Neural crest cell (in vitro differentiated cells): ENCODE results near the gene TMEM252. TPM values are rescaled to one million over a fixed set of nuclear protein-coding genes. Genes with fewer than 3 reads are reported as not detected.

ENCODE experiments used
- DNase-seq: peaks from one replicate; pipeline ENCODE4 v3.0.0; 2021; ENCODE audit warnings: low read depth, mixed read lengths, low spot score
- H3K27ac Mint-ChIP-seq: one replicate; pipeline ENCODE4 v1.8.0; 2021; ENCODE audit warnings: mild to moderate bottlenecking, mixed read lengths; ENCODE audit not compliant: unreplicated experiment
- H3K27me3 Mint-ChIP-seq: 2 replicates; pipeline ENCODE4 v1.8.0; 2021; ENCODE audit warnings: low read depth, mild to moderate bottlenecking, mixed read lengths
- H3K36me3 Mint-ChIP-seq: 2 replicates; pipeline ENCODE4 v1.8.0; 2021; ENCODE audit warnings: low read depth, mild to moderate bottlenecking, mixed read lengths
- H3K4me1 Mint-ChIP-seq: 2 replicates; pipeline ENCODE4 v1.8.0; 2021; ENCODE audit warnings: mixed read lengths
- H3K4me3 Mint-ChIP-seq: one replicate; pipeline ENCODE4 v1.8.0; 2021; ENCODE audit warnings: mild to moderate bottlenecking, mixed read lengths
- H3K9me3 Mint-ChIP-seq: 2 replicates; pipeline ENCODE4 v1.8.0; 2021; ENCODE audit warnings: mixed read lengths
- total RNA-seq: library from RNA; stranded (reverse); gene quantifications from 2 replicates; pipeline ENCODE4 v1.2.1, GENCODE V29; 2021
- TF ChIP-seq, protein P1 (sequence below): fragments of 200-600 bp; sonication (generic); conservative IDR thresholded peaks from 2 replicates; pipeline ENCODE4 v1.5.0; 2021; ENCODE audit warnings: antibody characterized with exemption, mild to moderate bottlenecking

TMEM252 gene
- total RNA-seq, 1 donor from 2014 or later = not detected

DNA sequence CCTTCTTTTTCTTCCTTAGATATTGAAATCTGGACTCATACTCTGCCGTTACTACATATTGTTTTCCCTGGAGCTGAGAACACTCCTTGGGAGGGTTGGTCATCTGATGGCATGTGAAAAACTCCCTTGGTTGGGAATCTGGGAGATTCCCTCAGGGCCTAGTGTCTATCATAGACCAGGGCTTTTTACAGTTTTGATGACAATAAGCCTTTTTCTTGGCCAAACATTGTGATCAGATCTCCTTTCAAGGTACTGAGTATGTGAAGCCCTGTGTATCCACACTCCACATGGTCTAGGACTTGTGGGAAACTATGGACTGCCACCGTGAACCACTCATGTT is 32.9 kb downstream of the TMEM252 start:
- TF ChIP-seq, protein P1, sequence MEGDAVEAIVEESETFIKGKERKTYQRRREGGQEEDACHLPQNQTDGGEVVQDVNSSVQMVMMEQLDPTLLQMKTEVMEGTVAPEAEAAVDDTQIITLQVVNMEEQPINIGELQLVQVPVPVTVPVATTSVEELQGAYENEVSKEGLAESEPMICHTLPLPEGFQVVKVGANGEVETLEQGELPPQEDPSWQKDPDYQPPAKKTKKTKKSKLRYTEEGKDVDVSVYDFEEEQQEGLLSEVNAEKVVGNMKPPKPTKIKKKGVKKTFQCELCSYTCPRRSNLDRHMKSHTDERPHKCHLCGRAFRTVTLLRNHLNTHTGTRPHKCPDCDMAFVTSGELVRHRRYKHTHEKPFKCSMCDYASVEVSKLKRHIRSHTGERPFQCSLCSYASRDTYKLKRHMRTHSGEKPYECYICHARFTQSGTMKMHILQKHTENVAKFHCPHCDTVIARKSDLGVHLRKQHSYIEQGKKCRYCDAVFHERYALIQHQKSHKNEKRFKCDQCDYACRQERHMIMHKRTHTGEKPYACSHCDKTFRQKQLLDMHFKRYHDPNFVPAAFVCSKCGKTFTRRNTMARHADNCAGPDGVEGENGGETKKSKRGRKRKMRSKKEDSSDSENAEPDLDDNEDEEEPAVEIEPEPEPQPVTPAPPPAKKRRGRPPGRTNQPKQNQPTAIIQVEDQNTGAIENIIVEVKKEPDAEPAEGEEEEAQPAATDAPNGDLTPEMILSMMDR = peak; percentile 25
- Mint-ChIP-seq H3K27ac (no peak overlapping the region), H3K36me3 (no peaks in the 10 kb centered on the region), H3K9me3 (peaks cover 3% of the 10 kb centered on the region), H3K4me3 (no peak overlapping the region), H3K4me1 (peaks cover 14% of the 10 kb centered on the region), H3K27me3 (peaks cover 27% of the 10 kb centered on the region)
- DNase-seq = no peak

DNA sequence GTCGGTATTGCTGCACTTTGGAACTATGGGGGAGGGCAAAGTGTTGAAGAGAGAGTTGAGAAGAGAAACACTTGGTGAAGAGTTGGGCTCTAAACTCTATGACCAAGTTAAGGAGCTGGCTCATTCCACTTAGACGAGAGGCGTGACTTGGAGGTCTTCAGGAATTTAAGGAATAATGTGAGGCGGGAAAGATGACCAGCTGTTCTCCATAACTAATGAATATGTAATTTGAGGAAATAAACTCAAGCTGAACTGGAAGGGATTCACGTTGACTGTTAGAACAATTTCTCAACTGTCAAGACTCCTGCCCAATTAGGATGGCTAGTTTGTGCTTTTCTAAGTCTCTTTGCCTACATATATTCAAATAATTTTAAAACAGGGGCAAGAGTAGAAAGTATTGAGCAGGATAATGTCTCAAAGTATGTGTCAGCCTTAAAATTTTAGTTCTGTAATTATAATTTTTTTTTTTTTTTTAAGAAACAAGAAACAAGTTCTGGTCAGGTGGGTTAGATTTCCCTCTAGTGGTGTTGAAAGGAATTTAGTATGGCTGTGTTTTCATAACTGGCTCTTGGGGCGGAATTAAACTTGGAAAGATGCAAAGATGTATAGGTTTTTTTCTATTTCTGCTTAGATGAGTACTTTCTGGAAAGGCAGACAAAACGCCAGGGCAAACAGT is 33.4 kb downstream of the TMEM252 start:
- no peak overlapping the region for H3K27ac Mint-ChIP-seq
- peaks cover 3% of the 10 kb centered on the region for H3K9me3 Mint-ChIP-seq
- peaks cover 32% of the 10 kb centered on the region for H3K27me3 Mint-ChIP-seq
- H3K36me3 Mint-ChIP-seq = no peaks in the 10 kb centered on the region
- TF ChIP-seq, protein P1 = peak; percentile 78
- peaks cover 14% of the 10 kb centered on the region for H3K4me1 Mint-ChIP-seq
- H3K4me3 Mint-ChIP-seq = no peak overlapping the region
- DNase-seq = no peak

DNA sequence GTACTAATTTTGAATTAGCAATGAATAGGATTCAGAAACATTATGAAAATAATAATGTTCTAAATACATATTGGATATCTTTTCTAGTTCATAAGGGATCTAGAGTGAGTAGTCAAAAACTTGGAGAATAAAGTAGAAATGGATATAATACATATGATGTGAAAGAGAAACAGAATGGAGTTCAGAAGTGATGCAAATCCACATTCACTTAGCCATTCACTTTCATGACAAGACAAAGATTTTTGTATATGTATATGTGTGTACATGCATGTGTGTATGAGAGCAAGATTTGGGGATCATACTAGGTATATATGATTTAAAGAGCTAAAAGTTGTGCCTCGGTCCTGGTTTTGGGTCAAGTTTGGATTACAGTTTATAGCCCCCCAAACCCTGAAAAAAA is 34.1 kb downstream of the TMEM252 start:
- Mint-ChIP-seq H3K36me3 (no peaks in the 10 kb centered on the region), H3K27ac (no peak overlapping the region), H3K27me3 (peaks cover 35% of the 10 kb centered on the region), H3K4me1 (peaks cover 14% of the 10 kb centered on the region), H3K9me3 (peaks cover 3% of the 10 kb centered on the region), H3K4me3 (no peak overlapping the region)
- no peak for DNase-seq
- TF ChIP-seq, protein P1 = no peak

DNA sequence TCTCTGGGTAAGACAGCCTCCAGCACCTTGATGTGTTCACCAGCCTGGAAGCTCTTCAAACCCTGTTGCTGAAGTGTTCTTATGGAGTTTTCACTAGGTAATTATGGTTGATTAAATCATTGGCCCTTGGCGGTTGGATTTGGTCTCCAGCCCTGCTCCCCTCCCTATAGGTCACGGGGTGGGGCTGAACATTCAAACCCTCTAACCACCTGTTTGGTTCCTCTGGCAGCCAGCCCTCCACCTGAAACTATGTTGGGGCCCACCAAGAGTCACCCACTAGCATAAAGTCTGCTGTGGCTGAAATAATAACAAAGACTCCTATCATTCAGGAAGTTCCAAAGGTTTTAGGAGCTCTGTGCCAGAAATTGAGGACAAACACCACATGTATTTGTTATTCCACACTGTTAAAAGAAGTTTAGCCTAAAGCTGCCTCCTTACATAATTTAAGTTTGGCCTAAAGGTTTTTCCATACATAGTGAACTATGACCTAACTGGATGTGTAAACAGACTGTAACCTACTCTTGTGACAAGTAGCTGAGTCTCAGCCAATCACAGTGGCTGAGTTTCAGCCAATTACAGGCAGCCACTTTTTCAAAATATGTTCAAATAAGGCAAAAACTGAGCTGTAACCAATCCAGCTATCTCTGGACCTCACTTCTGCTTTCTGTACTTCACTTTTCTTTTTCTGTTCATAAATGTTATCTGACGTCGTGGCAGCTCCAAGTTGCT is 34.8 kb downstream of the TMEM252 start:
- H3K36me3 Mint-ChIP-seq = no peaks in the 10 kb centered on the region
- peaks cover 40% of the 10 kb centered on the region for H3K27me3 Mint-ChIP-seq
- H3K9me3 Mint-ChIP-seq = no peaks in the 10 kb centered on the region
- H3K4me3 Mint-ChIP-seq = no peak overlapping the region
- H3K4me1 Mint-ChIP-seq = peaks cover 15% of the 10 kb centered on the region
- TF ChIP-seq, protein P1 = no peak
- no peak overlapping the region for H3K27ac Mint-ChIP-seq
- DNase-seq = no peak

DNA sequence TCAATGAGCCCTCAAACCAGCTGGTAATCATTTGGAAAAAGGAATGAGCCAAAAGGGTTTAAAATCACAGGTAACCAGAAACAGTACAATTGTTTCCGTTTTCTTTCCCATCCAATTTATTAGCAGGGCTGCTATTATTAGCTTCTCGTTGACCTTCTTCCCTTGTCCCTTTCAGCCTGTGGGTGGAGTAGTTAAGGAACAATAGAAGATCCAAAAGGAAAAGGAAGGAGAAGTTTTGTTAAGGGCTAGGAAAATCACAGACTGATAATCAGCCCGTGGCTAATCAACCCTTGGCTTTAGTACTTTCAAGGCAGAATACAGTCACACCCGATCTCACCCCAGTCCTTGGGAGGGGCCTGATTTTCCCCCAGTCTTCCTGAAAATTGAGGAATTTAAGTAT is 38.4 kb downstream of the TMEM252 start:
- Mint-ChIP-seq H3K36me3 (no peaks in the 10 kb centered on the region), H3K4me1 (peaks cover 4% of the 10 kb centered on the region), H3K27ac (no peak overlapping the region), H3K27me3 (peaks cover 72% of the 10 kb centered on the region), H3K4me3 (no peak overlapping the region), H3K9me3 (no peaks in the 10 kb centered on the region)
- TF ChIP-seq, protein P1 = no peak
- DNase-seq = no peak
